Sigmoid colon (tissue), 4 donors: ENCODE measurements around the gene C11orf68.

Source experiments
- EP300 ChIP-seq, 4 donors: sonication (generic); formaldehyde crosslinking; IDR thresholded peaks; one replicate each; pipeline ENCODE4 v1.6.1; 2017; ENCODE audit warnings: antibody characterized with exemption in 4 of 4
- POLR2AphosphoS5 ChIP-seq, 4 donors: sonication (generic); formaldehyde crosslinking; IDR thresholded peaks; one replicate each; pipeline ENCODE4 v1.6.1; 2017; ENCODE audit warnings: antibody characterized with exemption in 4 of 4

GRCh38 chr11:65917434-65918210, 1.2 kb downstream of the C11orf68 start:
- TF ChIP-seq EP300 (IDR thresholded peaks at IDR 0.05) (no peak), POLR2AphosphoS5 (IDR thresholded peaks at IDR 0.05) (no peak)
